Superior temporal gyrus (tissue), 1 donor: ENCODE measurements around the gene AGAP2.
A peak's percentile ranks its signal among the peaks of the same experiment; 100 is the strongest.
"Not testable (repeated sequence)": the region's sequence is repeated elsewhere in the genome, so short reads cannot be mapped to it uniquely, and the experiment has no call there.

Experiments
- DNase-seq: peaks from one replicate; pipeline ENCODE4 v3.0.0-alpha.2; 2016; ENCODE audit errors: extremely low spot score

AGAP2 gene

GRCh38 chr12:57722716-57723629, 15.6 kb downstream of the AGAP2 start:
- DNase-seq, result no peak

- DNase-seq, result not testable (repeated sequence)
Measured at GRCh38 chr12:57721846-57722608, 16.5 kb downstream of the AGAP2 start.

GRCh38 chr12:57720606-57721595, 17.6 kb downstream of the AGAP2 start:
- DNase-seq, result no peak

- DNase-seq, result no peak
Measured at GRCh38 chr12:57719777-57720605, 18.6 kb downstream of the AGAP2 start.

GRCh38 chr12:57718641-57719528, 19.7 kb downstream of the AGAP2 start:
- no peak for DNase-seq

- DNase-seq, result no peak
Measured at GRCh38 chr12:57717846-57718640, 20.5 kb downstream of the AGAP2 start.

- DNase-seq, result no peak
Measured at GRCh38 chr12:57717131-57717530, 21.4 kb downstream of the AGAP2 start.

GRCh38 chr12:57716305-57716704, 22.2 kb downstream of the AGAP2 start:
- DNase-seq, result no peak

- no peak for DNase-seq
Measured at GRCh38 chr12:57715786-57716185, 22.8 kb downstream of the AGAP2 start.

GRCh38 chr12:57715036-57715748, 23.4 kb downstream of the AGAP2 start:
- DNase-seq, result not testable (repeated sequence)

GRCh38 chr12:57713209-57713608, 25.3 kb downstream of the AGAP2 start:
- no peak for DNase-seq

- peak; percentile 30 for DNase-seq
Measured at GRCh38 chr12:57712701-57713100, 25.8 kb downstream of the AGAP2 start.

GRCh38 chr12:57708296-57708695, 30.2 kb downstream of the AGAP2 start:
- no peak for DNase-seq

- no peak for DNase-seq
Measured at GRCh38 chr12:57707250-57707649, 31.3 kb downstream of the AGAP2 start.

- DNase-seq, result no peak
Measured at GRCh38 chr12:57700317-57700716, 38.2 kb downstream of the AGAP2 start.

GRCh38 chr12:57698414-57698813, 40.1 kb downstream of the AGAP2 start:
- DNase-seq, result no peak

GRCh38 chr12:57697076-57697475, 41.5 kb downstream of the AGAP2 start:
- DNase-seq, result no peak

GRCh38 chr12:57695770-57696432, 42.6 kb downstream of the AGAP2 start:
- no peak for DNase-seq
